ENCODE data around the gene ZNF335.
"Not testable (repeated sequence)": the region's sequence is repeated elsewhere in the genome, so short reads cannot be mapped to it uniquely, and the experiment has no call there.

The ZNF335 gene

DNA sequence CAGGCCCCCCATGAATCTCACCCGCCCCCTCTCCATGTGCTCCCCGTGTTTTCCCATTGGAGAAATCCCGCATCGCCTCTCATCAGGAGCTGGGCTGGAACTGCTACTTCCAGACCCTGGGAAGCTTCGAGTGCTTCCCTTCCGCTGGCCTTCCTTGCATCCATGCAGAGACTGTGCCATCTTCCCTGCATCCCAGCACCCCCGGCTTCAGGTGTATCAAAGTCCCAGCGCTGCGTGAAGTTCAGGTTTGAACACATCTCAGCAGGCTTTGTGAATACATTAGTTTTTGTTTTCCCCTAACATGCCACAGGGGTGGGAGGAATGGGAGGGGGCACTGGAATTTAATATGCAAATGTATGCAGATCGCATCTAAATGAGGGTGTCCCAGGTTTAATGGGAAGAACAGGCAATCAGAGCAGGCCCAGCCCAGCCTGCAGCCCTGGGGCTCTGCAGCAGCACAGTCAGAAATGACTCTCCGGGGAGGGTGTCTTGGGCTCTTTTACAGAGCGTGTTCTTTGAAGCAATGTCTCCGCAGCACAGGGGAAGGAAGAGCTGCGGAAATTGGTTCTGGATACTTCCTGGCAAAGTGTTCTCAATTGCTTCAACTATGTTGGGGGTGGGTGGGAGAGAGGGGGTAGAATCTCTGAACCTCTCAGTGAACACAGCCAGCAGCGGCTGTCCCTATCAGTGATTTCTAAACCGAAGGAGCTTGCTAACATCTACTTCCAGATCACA, 28.4 kb upstream of the ZNF335 start:
- DNase-seq: no peak

DNA sequence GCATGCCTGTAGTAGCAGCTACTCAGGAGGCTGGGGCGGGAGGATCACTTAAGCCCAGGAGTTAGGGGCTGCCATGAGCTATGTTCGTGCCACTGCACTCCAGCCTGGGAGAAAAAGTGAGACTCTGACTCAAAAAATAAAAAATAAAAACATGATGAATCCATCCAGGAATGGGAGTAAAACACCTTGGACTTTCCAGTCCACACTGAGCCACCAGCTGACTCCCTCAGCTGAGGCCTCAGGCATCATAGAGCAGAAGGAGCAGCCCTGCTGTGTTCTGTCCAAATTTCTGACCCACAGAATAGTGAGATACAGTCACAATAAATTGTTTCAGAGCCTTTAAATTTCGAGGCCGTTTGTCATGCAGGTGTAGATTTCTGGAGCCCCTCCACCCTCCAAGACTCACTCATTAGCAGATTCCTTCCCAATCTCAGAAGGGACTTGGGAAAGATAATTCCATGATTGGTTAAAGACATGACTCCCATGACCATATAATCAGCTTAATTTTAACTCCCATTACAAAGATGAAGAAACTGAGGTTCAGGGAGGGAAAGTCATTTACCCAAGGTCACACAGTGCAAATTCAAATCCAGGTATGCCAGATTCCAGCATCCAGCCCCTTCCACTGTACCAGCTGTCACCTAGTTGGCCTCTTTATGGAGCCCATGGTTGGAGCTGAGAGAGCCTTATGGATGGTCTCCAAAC, 27.7 kb upstream of the ZNF335 start:
- DNase-seq: no peak

DNA sequence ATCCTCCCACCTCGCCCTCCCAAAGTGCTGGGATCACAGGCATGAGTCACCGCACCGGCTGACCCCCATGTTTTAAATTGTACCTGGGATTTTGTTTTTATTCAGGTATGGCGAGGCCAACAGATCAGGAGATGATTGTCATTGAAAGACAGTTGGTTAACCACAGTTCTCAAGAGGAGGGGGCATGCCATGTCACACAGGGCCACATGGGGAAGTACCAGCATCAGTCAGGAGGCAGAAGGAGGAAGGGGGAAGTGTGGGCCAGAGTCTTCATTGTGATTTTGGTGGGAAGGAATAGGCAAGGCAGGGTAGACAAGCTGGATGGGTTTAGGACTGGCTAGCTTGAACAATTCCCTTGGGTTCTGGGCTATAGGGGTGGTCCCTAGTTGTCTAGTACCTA, 26.8 kb upstream of the ZNF335 start:
- DNase-seq: no peak

DNA sequence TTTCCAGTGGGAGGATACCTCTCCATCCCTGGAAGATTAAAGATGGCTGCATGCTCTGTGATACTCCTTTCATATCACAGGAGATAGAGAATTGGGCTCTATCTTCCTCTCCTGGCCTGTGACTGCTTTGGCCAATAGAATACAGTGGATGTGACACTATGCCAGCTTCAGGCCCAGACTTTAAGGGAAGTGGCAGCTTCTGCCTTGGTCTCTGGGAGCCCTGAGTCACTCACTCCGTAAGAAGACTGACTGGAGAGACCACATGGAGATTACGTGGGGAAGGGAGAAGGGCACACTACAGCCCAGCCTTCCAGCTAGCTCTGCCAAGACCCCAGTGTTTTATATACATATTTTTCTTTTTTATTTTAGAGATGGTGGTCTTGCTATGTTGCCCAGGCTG, 26.3 kb upstream of the ZNF335 start:
- DNase-seq: no peak

DNA sequence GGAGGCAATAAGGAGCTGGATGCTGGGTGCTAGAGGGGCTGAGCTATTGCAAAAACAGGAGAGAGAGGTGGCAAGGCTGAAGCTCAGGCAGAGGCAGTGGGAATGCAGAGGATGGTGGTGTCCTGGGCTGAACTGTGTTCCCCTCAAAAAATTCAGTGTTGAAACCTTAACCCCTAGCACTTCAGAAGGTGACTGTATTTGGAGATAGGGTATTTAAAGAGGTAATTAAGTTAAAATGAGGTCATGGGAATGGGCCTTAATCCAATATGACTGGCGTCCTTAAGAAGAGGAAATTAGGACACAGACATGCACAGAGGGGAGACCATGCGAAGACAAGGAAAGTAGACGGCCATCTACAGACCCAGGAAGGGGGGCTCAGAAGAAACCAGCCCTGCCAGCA, 25.2 kb upstream of the ZNF335 start:
- no peak for DNase-seq

DNA sequence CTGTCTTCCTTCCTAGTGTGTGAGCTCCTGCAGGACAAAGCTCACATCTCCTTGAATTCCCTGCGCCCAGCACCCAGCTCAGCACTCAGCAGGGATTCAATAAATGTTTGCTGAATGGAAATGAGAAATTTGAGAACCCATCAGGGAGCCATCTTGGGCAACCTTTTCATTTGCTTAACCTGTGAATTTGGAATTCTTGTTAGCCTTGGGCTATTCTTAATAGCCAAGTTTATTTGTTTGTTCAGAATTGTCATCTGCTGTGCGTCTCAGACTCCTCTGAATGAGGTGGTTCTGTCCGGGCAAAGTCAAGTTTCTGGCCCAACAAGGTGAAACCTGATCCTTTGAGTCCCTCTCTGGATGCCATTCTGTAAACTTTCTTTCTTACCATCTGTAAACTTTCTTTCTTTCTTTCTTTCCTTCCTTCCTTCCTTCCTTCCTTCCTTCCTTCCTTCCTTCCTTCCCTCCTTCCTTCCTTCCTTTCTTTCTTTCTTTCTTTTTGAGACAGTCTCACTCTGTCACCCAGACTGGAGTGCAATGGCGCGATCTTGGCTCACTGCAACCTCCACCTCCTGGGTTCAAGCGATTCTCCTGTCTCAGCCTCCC, 23.6 kb upstream of the ZNF335 start:
- not testable (repeated sequence) for DNase-seq

DNA sequence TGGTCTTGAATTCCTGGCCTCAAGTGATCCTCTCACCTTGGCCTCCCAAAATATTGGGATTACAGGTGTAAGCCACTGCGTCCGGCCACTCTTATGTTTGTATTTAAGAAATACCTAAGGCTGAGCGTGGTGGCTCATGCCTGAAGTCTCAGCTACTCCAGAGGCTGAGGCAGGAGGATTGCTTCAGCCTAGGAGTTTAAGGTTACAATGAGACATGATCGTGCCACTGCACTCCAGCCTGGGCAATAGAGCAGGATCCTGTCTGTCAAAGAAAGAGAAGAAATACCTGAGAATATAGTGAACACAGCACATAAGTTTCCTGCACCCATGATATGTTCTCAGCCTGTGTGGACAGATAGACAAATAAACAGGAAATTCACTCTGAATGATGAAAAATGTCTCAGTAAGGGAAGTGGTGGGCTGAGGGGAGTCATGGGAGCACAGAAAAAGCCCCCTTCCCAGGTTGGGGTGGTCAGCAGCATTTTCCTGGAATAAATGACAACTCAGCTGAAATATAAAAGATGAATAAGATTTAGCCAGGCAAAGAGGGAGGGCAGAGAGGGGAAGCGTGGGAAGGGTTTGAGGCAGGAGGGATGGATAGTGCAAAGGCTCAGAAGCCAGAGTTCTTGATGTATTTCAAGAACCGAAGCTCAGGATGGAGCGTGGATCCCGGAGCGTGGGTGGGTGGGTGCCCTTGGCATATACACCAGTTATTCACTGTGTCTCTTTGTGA, 22.9 kb upstream of the ZNF335 start:
- DNase-seq: no peak

DNA sequence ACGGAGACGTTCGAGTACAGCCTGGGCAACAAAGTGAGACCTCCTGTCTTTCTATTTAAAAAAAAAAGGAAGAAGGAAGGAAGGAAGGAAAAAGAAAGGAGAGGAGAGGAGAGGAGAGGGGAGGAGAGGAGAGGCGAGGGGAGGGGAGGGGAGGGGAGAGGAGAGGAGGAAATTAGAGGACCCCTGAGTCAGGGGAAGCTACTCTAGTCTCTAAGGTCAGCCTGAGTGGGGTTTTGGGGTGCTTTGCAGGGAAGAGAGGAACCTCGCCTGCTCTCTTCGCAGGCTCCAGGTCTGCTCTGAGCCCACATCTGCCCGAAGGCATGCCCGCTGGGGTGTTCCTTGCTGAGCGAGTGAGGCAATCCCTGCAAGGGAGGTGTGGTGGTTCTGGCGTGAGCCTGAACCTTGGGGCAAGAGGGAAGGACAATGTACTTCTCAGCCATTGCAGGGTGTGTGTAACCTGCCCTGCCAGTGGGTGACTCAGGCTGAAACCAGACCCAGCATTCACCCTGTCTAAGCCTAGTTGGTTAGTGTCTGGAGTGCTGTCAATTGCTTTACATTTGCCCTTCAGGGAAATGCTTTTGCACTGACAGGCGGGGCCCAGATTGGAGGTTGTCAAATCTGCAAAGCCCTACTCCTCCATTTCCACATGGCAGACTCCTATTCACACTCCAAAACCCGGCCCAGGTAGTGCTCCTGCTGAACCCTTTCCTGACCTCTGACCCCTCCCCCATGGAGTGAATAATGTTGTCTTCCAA, 21.4 kb upstream of the ZNF335 start:
- no peak for DNase-seq

DNA sequence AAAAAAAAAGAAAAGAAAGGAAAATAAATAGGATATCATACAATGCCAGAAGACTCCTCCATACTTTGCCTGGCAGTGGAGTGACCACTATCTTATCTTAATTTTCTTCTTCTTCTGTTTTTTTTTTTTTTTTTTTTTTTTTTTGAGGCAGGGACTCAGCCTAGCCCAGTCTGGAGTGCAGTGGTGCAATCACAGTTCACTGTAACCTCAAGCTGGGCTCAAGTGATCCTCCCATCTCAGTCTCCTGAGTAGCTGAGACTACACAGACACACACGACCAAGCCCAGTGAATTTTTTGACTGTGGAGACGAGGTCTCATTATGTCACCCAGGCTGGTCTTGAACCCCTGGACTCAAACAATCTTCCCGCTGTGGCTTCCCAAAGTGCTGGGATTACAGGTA, 19.6 kb upstream of the ZNF335 start:
- DNase-seq: no peak

DNA sequence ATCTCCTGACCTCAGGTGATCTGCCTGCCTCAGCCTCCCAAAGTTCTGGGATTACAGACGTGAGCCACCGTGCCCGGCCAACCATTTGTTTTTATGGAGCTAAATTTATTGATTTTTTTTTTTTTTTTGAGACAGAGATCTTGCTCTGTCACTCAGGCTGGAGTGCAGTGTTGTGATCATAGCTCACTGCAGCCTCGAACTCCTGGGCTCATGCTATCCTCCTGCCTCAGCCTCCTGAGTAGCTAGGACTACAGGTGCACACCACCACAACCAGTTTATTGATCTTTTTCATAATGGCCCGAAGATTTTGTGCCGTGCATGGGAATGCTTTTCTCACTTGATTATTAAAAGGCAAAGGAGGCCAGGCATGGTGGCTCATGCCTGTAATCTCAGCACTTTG, 16.8 kb upstream of the ZNF335 start:
- not testable (repeated sequence) for DNase-seq

DNA sequence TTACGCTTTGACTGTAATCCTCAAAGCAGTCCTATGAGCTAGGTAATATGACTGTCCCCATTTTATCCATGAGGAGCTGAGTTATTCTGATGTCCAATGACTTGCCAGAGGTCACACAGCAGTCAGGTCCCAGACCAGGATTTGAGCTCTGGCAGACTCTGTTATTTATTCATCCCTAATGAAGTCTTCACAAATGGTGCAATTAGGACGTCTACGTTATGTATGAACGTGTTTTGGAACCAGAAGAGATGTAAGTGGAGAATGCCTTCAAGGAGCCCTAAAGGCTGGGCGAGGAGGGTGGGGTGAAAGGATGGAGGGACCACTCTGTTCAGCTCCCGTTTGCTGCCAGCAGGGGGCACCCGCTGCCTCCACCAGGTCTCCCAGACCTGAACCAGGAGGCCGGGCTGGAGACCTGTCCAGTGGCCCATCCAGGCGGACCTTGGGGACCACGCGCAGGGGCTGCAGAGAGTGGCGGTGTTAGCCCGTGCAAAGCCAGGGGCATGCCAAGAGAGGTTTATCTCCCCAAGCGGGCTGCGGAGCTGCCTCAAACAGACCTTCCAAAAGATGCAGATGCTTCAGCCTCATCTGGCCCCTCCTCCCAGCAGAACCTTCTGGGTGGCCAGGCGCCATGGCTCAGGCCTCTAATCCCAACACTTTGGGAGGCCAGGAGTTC, 15.2 kb upstream of the ZNF335 start:
- peak; percentile 70 for DNase-seq

DNA sequence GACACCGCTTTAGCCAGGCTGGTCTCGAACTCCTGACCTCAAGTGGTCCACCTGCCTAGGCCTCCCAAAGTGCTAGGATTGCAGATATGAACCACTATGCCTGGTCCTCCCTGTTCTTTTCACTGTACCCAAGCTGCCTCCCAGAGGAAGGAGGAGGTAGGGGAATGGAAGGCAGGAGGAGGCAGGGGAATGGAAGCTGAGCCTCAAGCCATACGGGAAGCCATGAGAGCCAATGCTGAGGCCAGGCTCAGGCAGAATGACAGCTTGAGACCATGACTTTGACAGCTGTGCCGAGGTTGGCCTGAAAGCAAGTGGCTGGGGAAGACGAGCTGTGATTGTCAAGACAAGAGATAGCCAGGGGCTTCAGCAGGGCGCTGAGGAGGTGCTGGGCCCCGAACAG, 13.6 kb upstream of the ZNF335 start:
- DNase-seq: no peak

DNA sequence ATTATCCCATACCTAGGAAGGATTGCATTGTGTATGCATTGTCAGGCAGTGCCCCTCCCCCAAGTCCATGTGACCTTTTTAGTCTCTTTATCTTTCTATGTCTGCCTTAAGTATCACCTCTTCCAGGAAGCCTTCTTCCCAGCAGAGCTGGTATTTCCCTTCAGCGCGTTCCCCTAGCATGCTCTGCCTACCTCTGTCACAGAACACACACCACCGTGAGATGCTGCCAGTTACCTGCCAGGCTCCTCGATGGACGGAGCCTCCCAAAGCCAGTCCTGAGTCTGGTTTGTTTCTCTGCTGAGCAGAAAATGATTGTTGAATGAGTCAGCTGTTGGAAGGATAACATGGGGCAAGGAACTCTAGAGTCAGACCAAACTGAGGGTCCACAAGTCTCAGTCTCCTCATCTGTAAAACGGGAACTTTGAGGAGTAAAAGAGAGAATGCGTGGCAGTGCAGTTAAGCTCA, 11.3 kb upstream of the ZNF335 start:
- DNase-seq: no peak

DNA sequence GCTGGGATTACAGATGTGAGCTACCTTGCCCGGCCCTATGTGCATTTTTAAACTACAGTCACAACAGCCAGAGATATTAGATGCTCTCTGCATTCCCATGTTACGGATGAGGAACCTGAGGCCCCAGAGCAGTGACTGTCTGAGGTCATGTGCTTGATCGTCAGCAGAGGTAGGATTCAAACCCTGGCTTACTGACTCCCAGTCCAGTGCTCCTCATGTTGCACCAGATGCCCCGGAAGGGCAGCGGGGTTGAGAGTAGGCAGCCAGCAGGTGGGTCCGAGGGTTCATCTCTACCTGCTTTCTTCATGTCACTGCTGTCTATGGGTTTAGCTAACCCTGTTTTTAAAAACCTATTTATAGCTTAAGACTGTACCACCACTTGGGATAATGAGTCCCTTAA, 9.3 kb upstream of the ZNF335 start:
- no peak for DNase-seq

DNA sequence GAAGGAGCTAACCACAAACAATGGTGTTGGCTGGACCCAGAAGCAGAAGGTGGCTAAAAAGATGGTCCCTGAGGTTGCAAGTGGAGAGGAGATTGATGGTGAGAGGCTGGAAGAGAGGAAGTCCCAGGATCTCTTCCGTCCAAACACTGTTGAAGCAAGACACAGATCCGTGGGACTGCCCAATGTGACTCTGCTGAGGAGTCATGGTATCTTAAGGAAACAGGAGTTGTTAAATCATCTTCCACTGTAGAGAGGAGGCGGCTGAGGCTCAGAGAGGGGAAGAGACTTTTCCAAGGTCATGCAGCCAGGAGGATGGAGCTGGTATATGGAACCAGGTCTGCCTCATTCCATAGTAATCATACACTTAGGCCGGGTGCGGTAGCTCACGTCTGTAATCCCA, 4.1 kb upstream of the ZNF335 start:
- no peak for DNase-seq

DNA sequence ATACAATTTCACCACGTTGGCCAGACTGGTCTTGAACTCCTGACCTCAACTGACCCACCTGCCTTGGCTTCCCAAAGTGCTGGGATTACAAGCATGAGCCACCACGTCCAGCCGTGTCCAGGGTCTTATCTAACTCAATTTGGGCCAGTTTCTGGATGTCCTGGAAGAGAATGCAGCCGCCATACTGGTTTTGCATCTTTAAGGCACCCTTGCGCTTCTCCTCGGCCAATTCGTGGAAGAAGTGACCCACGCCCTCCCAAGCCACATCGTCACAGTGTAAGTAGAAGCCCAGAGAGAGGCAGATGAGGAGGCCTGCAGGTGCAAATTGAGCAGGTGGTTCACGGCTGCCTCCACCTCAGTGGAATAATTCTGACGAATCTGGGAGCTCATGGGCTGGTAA, 3.7 kb upstream of the ZNF335 start:
- DNase-seq: no peak

DNA sequence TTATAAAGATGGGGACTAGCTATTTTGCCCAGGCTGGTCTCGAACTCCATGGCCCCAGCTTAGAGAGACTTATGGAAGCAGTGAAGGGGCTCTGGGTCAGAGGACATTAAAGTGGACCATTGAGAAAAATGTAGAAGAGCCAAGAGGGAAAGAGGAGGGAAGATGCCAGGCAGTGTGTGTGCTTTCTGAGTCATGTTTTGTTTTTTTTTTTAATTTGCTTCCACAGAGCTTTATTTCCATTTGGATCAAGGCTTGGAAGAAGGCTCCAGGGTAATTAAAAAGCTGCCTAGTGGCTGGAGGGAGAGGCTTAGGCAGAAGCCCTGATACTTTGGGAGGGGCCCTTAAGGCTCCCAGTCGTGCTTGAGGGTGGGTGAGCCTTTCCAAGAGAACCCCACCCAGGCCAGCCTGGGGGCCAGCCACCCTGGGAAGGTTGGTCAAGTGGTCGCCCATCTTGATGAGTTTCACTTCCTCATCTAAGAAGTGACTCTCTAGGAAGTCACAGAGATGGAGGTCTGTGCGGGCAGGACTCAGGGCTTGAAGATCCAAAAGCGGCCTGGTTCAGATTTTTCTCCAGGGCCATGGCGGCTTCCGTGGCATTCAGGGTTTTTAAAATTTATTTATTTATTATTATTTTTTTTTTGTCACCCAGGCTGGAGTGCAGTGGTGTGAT, 3.0 kb upstream of the ZNF335 start:
- no peak for DNase-seq

DNA sequence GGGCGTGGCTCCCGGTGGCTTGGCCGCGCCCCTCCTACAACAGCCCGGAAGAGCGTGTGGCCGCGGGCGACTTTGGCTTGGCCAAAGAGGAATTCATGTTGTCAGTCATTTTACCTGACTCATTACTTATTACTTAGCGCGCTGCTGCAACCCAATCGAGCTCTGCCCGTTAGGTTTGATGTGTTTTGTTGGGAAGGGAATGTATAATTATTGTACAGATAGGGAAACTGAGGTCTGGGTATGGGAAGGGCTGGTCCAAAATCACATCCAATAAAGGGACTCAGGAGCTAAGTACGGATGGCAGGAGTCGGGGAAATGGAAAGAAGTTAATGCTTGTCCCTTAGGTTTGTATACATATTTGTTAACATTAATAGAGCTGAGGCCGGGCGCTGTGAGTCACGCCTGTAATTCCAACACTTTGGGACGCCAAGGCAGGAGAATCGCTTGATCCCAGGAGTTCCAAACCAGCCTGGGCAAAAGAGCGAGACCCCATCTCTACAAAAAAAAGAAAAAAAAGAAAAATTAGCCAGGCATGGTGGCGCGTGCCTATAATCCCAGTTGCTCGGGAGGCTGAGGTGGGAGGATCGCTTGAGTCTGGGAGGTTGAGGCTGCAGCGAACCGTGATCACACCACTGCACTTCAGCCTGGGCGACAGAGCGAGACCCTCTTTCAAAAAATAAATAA, 639 bp upstream of the ZNF335 start:
- no peak for DNase-seq

DNA sequence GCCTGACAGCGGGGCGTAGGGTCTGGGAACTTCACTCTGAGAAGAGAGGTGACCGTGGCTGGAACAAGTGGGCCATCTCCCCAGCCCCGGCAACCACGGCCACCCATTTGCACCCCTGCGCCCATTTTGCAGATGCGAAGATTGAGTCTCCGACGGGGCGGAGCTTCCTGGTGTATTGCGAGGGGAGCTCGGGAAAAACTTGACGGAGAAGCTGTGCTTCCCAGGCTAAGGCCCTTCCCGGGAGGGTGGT, 653 bp downstream of the ZNF335 start:
- no peak for DNase-seq

DNA sequence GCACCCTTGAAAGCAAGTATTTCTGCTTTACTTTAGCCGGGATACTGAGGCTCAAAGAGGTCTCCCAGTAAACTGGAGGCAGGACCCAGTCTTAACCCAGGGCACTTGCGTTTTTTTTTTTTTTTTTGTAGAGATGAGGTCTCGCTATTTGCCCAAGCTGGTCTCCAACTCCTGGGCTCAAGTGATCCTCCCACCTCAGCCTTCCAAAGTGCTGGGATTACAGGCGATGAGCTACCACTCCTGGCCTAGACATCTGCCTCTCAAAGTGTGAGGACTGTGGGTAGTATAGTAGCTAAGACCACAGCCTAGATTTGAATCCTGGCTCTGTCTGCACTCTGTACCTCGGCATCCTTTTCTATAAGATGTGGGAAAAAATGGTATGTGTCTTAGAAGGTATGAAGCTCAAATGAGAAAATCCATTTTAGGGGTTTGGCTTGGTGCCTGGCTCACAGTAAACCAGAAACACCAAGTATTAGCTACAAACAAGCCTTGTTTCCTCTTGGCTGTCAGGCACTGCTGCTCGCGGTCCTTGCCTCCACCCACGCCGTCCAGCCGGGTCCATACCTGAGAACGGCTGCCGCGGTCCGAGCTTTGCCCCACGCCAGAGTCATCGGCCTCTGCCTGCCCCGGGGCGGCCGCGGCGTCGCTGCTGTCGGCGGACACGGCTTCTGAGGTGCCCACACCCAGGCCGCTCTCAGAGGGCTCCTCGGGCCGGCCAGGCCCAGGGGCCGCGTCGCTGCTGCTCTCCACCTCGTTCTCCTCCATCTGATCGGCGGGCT, 1.2 kb downstream of the ZNF335 start:
- peak; percentile 52 for DNase-seq
